OCI-LY1 (cell line): Measurements from ENCODE around the gene TEAD1.

ENCODE experiments used
- H2AFZ ChIP-seq: fragments of 200-600 bp; sonication (generic), shearing (Covaris generic); 2 replicates; pipeline ENCODE4 v1.6.0; 2014; ENCODE audit warnings: antibody characterized with exemption, mild to moderate bottlenecking, low read length
- H3F3A ChIP-seq: fragments of 200-600 bp; sonication (generic), shearing (Covaris generic); 2 replicates; pipeline ENCODE4 v1.6.0; 2014; ENCODE audit warnings: mild to moderate bottlenecking, antibody characterized with exemption, low read length, moderate library complexity; ENCODE audit not compliant: insufficient read depth
- H3K27ac ChIP-seq: fragments of 200-600 bp; sonication (generic); 2 replicates; pipeline ENCODE4 v1.5.1; 2014; ENCODE audit warnings: low read length, mixed run types, mild to moderate bottlenecking, low read depth; ENCODE audit not compliant: poor library complexity, severe bottlenecking
- H3K27me3 ChIP-seq: fragments of 200-600 bp; sonication (generic); 2 replicates; pipeline ENCODE4 v1.6.0; 2014; ENCODE audit warnings: antibody characterized with exemption, mild to moderate bottlenecking, low read length, moderate library complexity; ENCODE audit not compliant: insufficient read depth
- H3K36me3 ChIP-seq: fragments of 200-600 bp; sonication (generic); 2 replicates; pipeline ENCODE4 v1.6.1; 2014; ENCODE audit warnings: mild to moderate bottlenecking, antibody characterized with exemption, low read length, moderate library complexity, mixed read lengths; ENCODE audit not compliant: insufficient read depth
- H3K4me1 ChIP-seq: fragments of 200-600 bp; sonication (generic); 2 replicates; pipeline ENCODE4 v1.5.1; 2014; ENCODE audit warnings: mild to moderate bottlenecking, low read length, moderate library complexity; ENCODE audit not compliant: insufficient read depth, severe bottlenecking
- H3K4me2 ChIP-seq: fragments of 200-600 bp; sonication (generic), shearing (Covaris generic); 2 replicates; pipeline ENCODE4 v1.6.1; 2014; ENCODE audit warnings: low read length
- H3K4me3 ChIP-seq: fragments of 200-600 bp; sonication (generic); 2 replicates; pipeline ENCODE4 v1.5.1; 2014; ENCODE audit warnings: low read length, low read depth, mild to moderate bottlenecking, mixed read lengths; ENCODE audit not compliant: poor library complexity, severe bottlenecking
- H3K79me2 ChIP-seq: fragments of 200-600 bp; shearing (Covaris generic); 2 replicates; pipeline ENCODE4 v1.6.1; 2016; ENCODE audit warnings: mixed run types, low read length, mixed read lengths; ENCODE audit not compliant: insufficient read depth
- H3K9ac ChIP-seq: fragments of 200-600 bp; sonication (generic), shearing (Covaris generic); 2 replicates; pipeline ENCODE4 v1.6.1; 2014; ENCODE audit warnings: mild to moderate bottlenecking, low read length, mixed read lengths
- H3K9me2 ChIP-seq: fragments of 200-600 bp; sonication (generic), shearing (Covaris generic); 2 replicates; pipeline ENCODE4 v1.6.1; 2014; ENCODE audit warnings: low read depth, mild to moderate bottlenecking, low read length, mixed read lengths
- H3K9me3 ChIP-seq: fragments of 200-600 bp; shearing (Covaris generic); 2 replicates; pipeline ENCODE4 v1.6.1; 2014; ENCODE audit warnings: low read length, mixed read lengths
- H4K20me1 ChIP-seq: fragments of 200-600 bp; sonication (generic), shearing (Covaris generic); 2 replicates; pipeline ENCODE4 v1.6.0; 2016; ENCODE audit warnings: mild to moderate bottlenecking, low read length; ENCODE audit not compliant: insufficient read depth
- CTCF ChIP-seq: fragments of 200-600 bp; sonication (generic), shearing (Covaris generic); IDR thresholded peaks from 2 replicates; pipeline ENCODE4 v1.5.1; 2017; ENCODE audit warnings: mild to moderate bottlenecking, antibody characterized with exemption, low read length, moderate library complexity, mixed read lengths
- EZH2 ChIP-seq: fragments of 200-600 bp; sonication (generic), shearing (Covaris generic); IDR thresholded peaks from 2 replicates; pipeline ENCODE4 v1.8.0; 2017; ENCODE audit warnings: borderline replicate concordance, mixed run types, mild to moderate bottlenecking, antibody characterized with exemption, low read length, moderate library complexity, mixed read lengths

The TEAD1 gene

GRCh38 chr11:12832480-12833224 is 158.4 kb downstream of the TEAD1 start:
- no peak overlapping the region for H2AFZ ChIP-seq
- H3K27me3 ChIP-seq, result no peaks in the 10 kb centered on the region
- H3F3A ChIP-seq, result no peaks in the 10 kb centered on the region
- H3K36me3 ChIP-seq, result no peaks in the 10 kb centered on the region
- no peaks in the 10 kb centered on the region for H3K9me3 ChIP-seq
- H3K4me1 ChIP-seq, result no peaks in the 10 kb centered on the region
- no peaks in the 10 kb centered on the region for H3K9me2 ChIP-seq
- H3K9ac ChIP-seq, result no peak overlapping the region
- no peaks in the 10 kb centered on the region for H3K79me2 ChIP-seq
- H4K20me1 ChIP-seq, result no peaks in the 10 kb centered on the region
- no peak overlapping the region for H3K4me3 ChIP-seq
- TF ChIP-seq CTCF (no peak), EZH2 (no peak)
- H3K4me2 ChIP-seq, result no peak overlapping the region
- H3K27ac ChIP-seq, result no peak overlapping the region

- no peak overlapping the region for H3K27ac ChIP-seq
- H2AFZ ChIP-seq, result no peak overlapping the region
- no peak overlapping the region for H3K4me2 ChIP-seq
- no peaks in the 10 kb centered on the region for H3K27me3 ChIP-seq
- no peaks in the 10 kb centered on the region for H3K79me2 ChIP-seq
- no peak overlapping the region for H3K9ac ChIP-seq
- no peaks in the 10 kb centered on the region for H3F3A ChIP-seq
- no peaks in the 10 kb centered on the region for H3K9me3 ChIP-seq
- no peak overlapping the region for H3K4me3 ChIP-seq
- no peaks in the 10 kb centered on the region for H3K4me1 ChIP-seq
- H3K9me2 ChIP-seq, result no peaks in the 10 kb centered on the region
- TF ChIP-seq EZH2 (no peak), CTCF (no peak)
- H3K36me3 ChIP-seq, result no peaks in the 10 kb centered on the region
- no peaks in the 10 kb centered on the region for H4K20me1 ChIP-seq
Measured at GRCh38 chr11:12834166-12834565, 159.9 kb downstream of the TEAD1 start.

- H3F3A ChIP-seq, result no peaks in the 10 kb centered on the region
- H3K79me2 ChIP-seq, result no peaks in the 10 kb centered on the region
Measured at GRCh38 chr11:12834630-12835029, 160.4 kb downstream of the TEAD1 start.

More at GRCh38 chr11:12834630-12835029, 160.4 kb downstream of the TEAD1 start:
- H3K27ac ChIP-seq, result no peak overlapping the region
- no peaks in the 10 kb centered on the region for H3K9me3 ChIP-seq
- H3K4me2 ChIP-seq, result no peak overlapping the region
- H4K20me1 ChIP-seq, result no peaks in the 10 kb centered on the region
- TF ChIP-seq EZH2 (no peak), CTCF (no peak)
- no peaks in the 10 kb centered on the region for H3K4me1 ChIP-seq
- H3K4me3 ChIP-seq, result no peak overlapping the region
- no peak overlapping the region for H2AFZ ChIP-seq
- H3K9ac ChIP-seq, result no peak overlapping the region
- no peaks in the 10 kb centered on the region for H3K27me3 ChIP-seq
- H3K36me3 ChIP-seq, result no peaks in the 10 kb centered on the region
- H3K9me2 ChIP-seq, result no peaks in the 10 kb centered on the region
